Naive B cell (primary cell): ENCODE results near the gene ASTN2. TPM values are rescaled to one million over a fixed set of nuclear protein-coding genes. Genes with fewer than 3 reads are reported as not detected.

ENCODE experiments used
- ATAC-seq, 2 donors: fragments of 150-1000 bp; cut with Tn5 transposase; 2 replicates each; pipeline ENCODE4 v1.10.0; 2021; ENCODE audit warnings: low read depth in 2 of 2, mild to moderate bottlenecking in 2 of 2, moderate library complexity in 2 of 2
- DNase-seq: peaks from one replicate; pipeline ENCODE4 v3.0.0; 2022
- H3K27ac Mint-ChIP-seq, 6 donors: one replicate each; pipeline ENCODE4 v1.8.0; 2020 to 2022; ENCODE audit warnings: mild to moderate bottlenecking in 6 of 6, mixed read lengths in 6 of 6, moderate library complexity in 5 of 6, inconsistent platforms in 2 of 6
- H3K27me3 Mint-ChIP-seq, 3 donors: one replicate each; pipeline ENCODE4 v1.8.0; 2021 to 2022; ENCODE audit warnings: mixed read lengths in 3 of 3, mild to moderate bottlenecking in 1 of 3
- H3K36me3 Mint-ChIP-seq, 2 donors: one replicate each; pipeline ENCODE4 v1.8.0; 2020 to 2022; ENCODE audit warnings: mixed read lengths in 2 of 2, inconsistent platforms in 1 of 2, mild to moderate bottlenecking in 1 of 2
- H3K4me1 Mint-ChIP-seq, 3 donors: one replicate each; pipeline ENCODE4 v1.8.0; 2020 to 2022; ENCODE audit warnings: mixed read lengths in 3 of 3, inconsistent platforms in 1 of 3, mild to moderate bottlenecking in 1 of 3, moderate library complexity in 1 of 3
- H3K4me3 Mint-ChIP-seq, 8 donors: one replicate each; pipeline ENCODE4 v1.8.0; 2020 to 2022; ENCODE audit warnings: mild to moderate bottlenecking in 8 of 8, mixed read lengths in 8 of 8, moderate library complexity in 8 of 8, inconsistent platforms in 2 of 8
- H3K9me3 Mint-ChIP-seq, 7 donors: one replicate each; pipeline ENCODE4 v1.8.0; 2020 to 2022; ENCODE audit warnings: mixed read lengths in 7 of 7, mild to moderate bottlenecking in 5 of 7, inconsistent platforms in 2 of 7, moderate library complexity in 1 of 7
- polyA plus RNA-seq, 6 donors: library from polyadenylated mRNA; unstranded; fragments of 300-500 nt; fragmentation: Illumina TruSeq; gene quantifications; one replicate each; pipeline ENCODE4 v1.2.3, GENCODE V29; 2021; ENCODE audit warnings: low read depth in 6 of 6

The ASTN2 gene
- polyA plus RNA-seq, 6 donors from 2014 or later, result 0.89 to 2.5 (median 1.5) TPM; not detected in 1

DNA sequence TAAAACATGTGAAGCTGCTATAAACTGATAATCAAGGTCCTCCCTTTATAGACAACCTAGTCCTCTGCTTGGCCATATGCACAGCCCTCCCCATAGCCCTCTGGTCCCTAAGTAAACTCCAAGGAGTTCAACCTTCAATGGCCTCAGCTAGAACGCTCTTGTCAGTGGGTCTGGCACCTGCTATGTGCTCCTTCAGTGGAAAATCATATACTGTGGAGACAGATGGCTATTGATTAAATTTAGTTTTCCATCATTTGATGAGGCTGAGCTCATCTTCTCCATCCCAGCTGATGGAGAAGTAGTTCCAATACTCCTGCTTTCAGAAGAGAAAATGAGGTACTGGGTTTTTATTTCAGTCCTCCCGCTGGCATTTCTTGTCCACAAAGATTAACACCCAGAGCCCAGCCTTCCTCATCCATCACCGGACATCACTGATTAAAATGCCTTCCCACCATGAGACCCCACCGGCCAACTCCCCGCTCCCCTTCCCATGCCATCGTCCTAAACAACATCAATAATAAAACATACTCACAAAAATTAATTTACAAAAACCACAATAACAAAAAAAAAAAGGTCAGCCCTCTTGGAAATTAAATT is 593.1 kb downstream of the ASTN2 start:
- Mint-ChIP-seq H3K4me3 (no peak overlapping the region), H3K4me1 (no peaks in the 10 kb centered on the region), H3K9me3 (peaks cover 0 to 2% (median 0%) of the 10 kb centered on the region in 7 donors), H3K36me3 (no peaks in the 10 kb centered on the region), H3K27me3 (peaks cover 0 to 3% (median 0%) of the 10 kb centered on the region in 3 donors), H3K27ac (no peak overlapping the region)
- ATAC-seq (no peak), DNase-seq (no peak)

DNA sequence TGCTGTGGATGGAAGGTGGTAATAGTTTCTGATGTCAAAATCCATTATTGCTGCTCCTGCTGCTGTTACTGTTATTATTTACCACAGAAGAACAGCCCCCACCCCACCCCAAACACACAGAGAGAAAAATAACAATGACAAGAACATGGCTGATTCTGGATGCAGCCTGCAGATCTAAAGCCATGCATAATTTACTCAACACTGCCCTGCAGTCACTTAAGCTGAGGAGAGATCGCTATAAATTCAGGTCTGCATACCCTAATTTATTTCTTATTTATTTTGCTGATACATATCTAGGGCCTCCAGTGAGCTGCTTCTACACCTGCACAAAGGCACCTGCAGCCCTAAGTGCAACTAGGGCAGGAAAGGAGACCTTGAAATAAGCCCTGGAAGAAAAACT is 595.7 kb downstream of the ASTN2 start:
- no peaks in the 10 kb centered on the region for H3K36me3 Mint-ChIP-seq
- no peak overlapping the region for H3K4me3 Mint-ChIP-seq
- no peaks in the 10 kb centered on the region for H3K4me1 Mint-ChIP-seq
- DNase-seq (no peak), ATAC-seq (no peak)
- H3K27ac Mint-ChIP-seq, result no peak overlapping the region
- H3K9me3 Mint-ChIP-seq, result no peaks in the 10 kb centered on the region
- peaks cover 0 to 8% (median 0%) of the 10 kb centered on the region in 3 donors for H3K27me3 Mint-ChIP-seq

DNA sequence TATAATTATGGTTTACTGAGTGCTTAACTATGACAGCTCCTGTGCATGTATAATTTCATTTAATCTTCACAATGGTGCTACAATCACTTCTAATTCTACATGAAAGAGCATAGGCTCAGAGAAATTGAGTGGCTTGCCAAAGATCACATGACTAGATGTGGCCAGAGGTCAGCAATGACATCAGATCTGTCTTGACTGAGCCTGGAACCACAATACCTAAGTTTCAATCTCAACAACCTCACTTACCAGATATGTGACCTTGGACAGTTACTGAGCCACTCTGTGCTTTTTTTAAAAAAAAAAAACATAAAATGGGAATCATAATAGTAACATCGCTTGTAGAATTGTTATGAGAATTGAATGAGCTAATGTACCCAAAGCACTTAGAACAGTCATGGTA is 597.1 kb downstream of the ASTN2 start:
- Mint-ChIP-seq H3K4me1 (no peaks in the 10 kb centered on the region), H3K27ac (no peak overlapping the region), H3K4me3 (no peak overlapping the region), H3K9me3 (no peaks in the 10 kb centered on the region), H3K27me3 (peaks cover 0 to 7% (median under 1%) of the 10 kb centered on the region in 3 donors), H3K36me3 (no peaks in the 10 kb centered on the region)
- DNase-seq, result no peak
- no peak for ATAC-seq

- DNase-seq (no peak), ATAC-seq (no peak)
- H3K27ac Mint-ChIP-seq, result no peak overlapping the region
- H3K4me3 Mint-ChIP-seq, result no peak overlapping the region
- no peaks in the 10 kb centered on the region for H3K4me1 Mint-ChIP-seq
- H3K27me3 Mint-ChIP-seq, result peaks cover 0 to 11% (median 7%) of the 10 kb centered on the region in 3 donors
- H3K9me3 Mint-ChIP-seq, result peaks cover 0 to 4% (median 0%) of the 10 kb centered on the region in 7 donors
- H3K36me3 Mint-ChIP-seq, result no peaks in the 10 kb centered on the region
Observed at GRCh38 chr9:116816484-116816883, 598.4 kb downstream of the ASTN2 start.

DNA sequence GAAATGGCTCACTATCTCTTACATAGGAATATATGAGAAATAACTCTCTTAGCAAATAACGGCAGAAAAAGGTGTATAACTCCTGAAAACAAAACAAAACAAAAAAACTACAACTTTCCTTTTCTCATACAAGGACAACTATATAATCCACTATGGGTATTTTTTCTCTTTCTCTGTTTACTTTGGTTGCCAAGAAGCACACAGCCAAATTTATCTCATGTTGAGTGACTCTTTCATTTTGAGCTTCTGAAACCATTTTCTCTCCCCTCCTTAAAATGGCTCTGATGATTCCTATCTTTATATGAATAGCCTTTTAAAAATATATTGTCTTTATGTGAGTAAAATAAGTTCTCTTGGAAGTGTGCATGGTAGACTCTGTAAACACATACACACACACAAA is 599.0 kb downstream of the ASTN2 start:
- ATAC-seq, result no peak
- Mint-ChIP-seq H3K4me1 (no peaks in the 10 kb centered on the region), H3K4me3 (no peak overlapping the region), H3K27ac (no peak overlapping the region), H3K27me3 (peaks cover 0 to 11% (median 7%) of the 10 kb centered on the region in 3 donors), H3K9me3 (peaks cover 0 to 4% (median 0%) of the 10 kb centered on the region in 7 donors), H3K36me3 (no peaks in the 10 kb centered on the region)
- no peak for DNase-seq

DNA sequence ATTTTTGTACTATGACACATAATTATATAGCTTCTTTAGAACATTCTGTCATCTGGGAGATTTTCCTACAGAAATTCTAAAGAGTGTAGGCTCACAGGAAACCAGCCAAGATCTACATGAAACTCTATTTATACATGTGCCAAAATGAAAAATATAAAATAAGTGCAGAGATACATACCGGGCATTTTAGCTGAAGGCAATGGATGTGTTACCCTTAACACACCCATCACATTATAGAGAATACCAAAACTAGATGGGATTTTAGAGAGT is 601.9 kb downstream of the ASTN2 start:
- H3K4me1 Mint-ChIP-seq, result no peaks in the 10 kb centered on the region
- ATAC-seq (no peak), DNase-seq (no peak)
- H3K27ac Mint-ChIP-seq, result no peak overlapping the region
- peaks cover 0 to 11% (median 7%) of the 10 kb centered on the region in 3 donors for H3K27me3 Mint-ChIP-seq
- H3K4me3 Mint-ChIP-seq, result no peak overlapping the region
- H3K9me3 Mint-ChIP-seq, result peaks cover 0 to 4% (median 0%) of the 10 kb centered on the region in 7 donors
- H3K36me3 Mint-ChIP-seq, result no peaks in the 10 kb centered on the region

DNA sequence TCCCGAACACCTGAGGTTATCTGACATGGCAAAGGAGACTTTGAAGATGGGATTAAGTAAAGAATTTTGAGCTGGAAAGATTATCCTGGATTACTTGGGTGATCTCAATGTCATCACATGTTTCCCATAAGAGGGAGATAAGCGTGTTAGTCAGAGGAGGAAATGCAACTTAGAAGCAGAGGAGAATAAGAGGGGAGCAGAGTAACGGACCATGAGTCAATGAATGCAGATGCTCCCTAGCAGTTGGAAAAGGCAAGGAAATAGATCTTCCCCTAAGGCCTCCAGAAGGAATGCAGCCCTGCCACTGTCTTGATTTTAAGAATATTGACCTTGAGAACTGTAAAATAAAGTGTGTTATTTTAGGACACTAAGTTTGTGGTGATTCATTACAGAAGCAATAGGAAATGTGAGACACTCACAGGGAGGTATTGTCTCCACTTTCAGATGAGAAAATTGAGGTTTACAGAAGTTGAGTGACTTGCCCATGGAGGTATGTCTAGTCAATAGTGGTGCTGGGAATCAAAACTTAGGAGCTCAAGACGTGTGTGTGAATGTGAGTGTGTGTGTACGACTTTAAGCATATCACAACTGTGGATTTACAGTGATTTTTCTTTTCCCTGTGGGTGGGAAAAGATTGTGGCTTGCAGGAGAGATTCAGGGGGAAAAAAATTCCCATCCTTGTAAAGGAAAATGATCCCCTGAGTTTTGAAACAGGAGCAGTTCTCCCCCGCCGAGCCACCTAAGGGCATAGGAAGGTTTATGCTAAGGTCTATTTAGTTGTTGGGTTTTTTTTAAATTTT is 602.4 kb downstream of the ASTN2 start:
- H3K27ac Mint-ChIP-seq, result no peak overlapping the region
- H3K4me3 Mint-ChIP-seq, result no peak overlapping the region
- H3K4me1 Mint-ChIP-seq, result no peaks in the 10 kb centered on the region
- no peaks in the 10 kb centered on the region for H3K36me3 Mint-ChIP-seq
- ATAC-seq (no peak), DNase-seq (no peak)
- H3K27me3 Mint-ChIP-seq, result peaks cover 0 to 11% (median 7%) of the 10 kb centered on the region in 3 donors
- peaks cover 0 to 4% (median 0%) of the 10 kb centered on the region in 7 donors for H3K9me3 Mint-ChIP-seq

- ATAC-seq (no peak), DNase-seq (no peak)
- Mint-ChIP-seq H3K36me3 (no peaks in the 10 kb centered on the region), H3K4me3 (no peak overlapping the region), H3K4me1 (no peaks in the 10 kb centered on the region), H3K27me3 (peaks cover 0 to 11% (median 0%) of the 10 kb centered on the region in 3 donors), H3K9me3 (peaks cover 0 to 4% (median 0%) of the 10 kb centered on the region in 7 donors), H3K27ac (no peak overlapping the region)
Observed at GRCh38 chr9:116809656-116810055, 605.2 kb downstream of the ASTN2 start.

- no peak overlapping the region for H3K27ac Mint-ChIP-seq
- peaks cover 0 to 1% (median 0%) of the 10 kb centered on the region in 3 donors for H3K4me1 Mint-ChIP-seq
- DNase-seq (no peak), ATAC-seq (no peak)
- peaks cover 0 to 4% (median 0%) of the 10 kb centered on the region in 7 donors for H3K9me3 Mint-ChIP-seq
- no peak overlapping the region for H3K4me3 Mint-ChIP-seq
- no peaks in the 10 kb centered on the region for H3K27me3 Mint-ChIP-seq
- no peaks in the 10 kb centered on the region for H3K36me3 Mint-ChIP-seq
Observed at GRCh38 chr9:116806075-116806474, 608.8 kb downstream of the ASTN2 start.

DNA sequence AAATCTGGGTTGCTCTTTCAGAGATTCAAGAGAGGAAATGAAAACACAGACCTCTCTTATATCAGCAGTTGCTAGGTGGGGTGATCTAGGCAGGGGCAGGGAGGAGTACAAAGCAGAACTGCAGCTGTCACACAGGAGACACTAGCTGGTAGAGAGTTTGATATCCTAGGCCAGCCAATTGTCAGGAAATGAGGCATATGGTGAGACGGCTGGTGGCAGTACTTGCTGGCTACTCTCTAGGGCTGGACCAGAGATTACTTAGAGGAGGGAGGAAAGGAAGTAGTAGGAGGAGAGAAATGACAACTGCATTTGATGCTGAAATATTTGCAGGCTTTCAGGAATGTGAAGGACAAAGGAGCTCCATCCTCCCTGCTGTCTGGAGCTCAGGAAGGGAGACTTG is 614.0 kb downstream of the ASTN2 start:
- ATAC-seq, result peak in 1 of 2 donors; percentile 39
- no peak for DNase-seq
- peaks cover 0 to 6% (median 3%) of the 10 kb centered on the region in 3 donors for H3K4me1 Mint-ChIP-seq
- no peak overlapping the region for H3K27ac Mint-ChIP-seq
- peaks cover 0 to 8% (median 4%) of the 10 kb centered on the region in 3 donors for H3K27me3 Mint-ChIP-seq
- H3K9me3 Mint-ChIP-seq, result peaks cover 0 to 5% (median 0%) of the 10 kb centered on the region in 7 donors
- H3K36me3 Mint-ChIP-seq, result no peaks in the 10 kb centered on the region
- no peak overlapping the region for H3K4me3 Mint-ChIP-seq

DNA sequence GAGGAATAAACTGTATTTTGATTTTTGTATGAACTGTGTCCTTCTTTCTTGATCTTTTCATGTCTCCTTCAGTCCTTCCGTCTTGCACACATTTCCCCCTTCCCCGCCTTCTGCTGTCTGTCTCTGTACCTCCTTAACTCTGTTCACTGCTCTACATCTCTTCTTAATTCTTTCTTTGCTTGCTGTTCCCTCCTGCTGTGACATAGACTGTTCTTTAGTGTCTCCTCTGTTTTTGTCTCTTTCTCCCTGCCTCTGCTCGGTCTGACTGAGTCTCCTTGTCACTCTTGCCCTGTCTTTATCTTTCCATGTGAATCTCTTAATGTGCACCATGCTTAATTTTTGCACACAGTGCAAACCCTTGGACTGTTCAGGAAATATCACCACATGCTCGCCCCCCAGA is 614.8 kb downstream of the ASTN2 start:
- H3K27ac Mint-ChIP-seq, result no peak overlapping the region
- peaks cover 0 to 8% (median 4%) of the 10 kb centered on the region in 3 donors for H3K27me3 Mint-ChIP-seq
- peaks cover 0 to 5% (median 0%) of the 10 kb centered on the region in 7 donors for H3K9me3 Mint-ChIP-seq
- DNase-seq, result no peak
- no peak overlapping the region for H3K4me3 Mint-ChIP-seq
- no peak for ATAC-seq
- H3K36me3 Mint-ChIP-seq, result no peaks in the 10 kb centered on the region
- H3K4me1 Mint-ChIP-seq, result peaks cover 0 to 6% (median 3%) of the 10 kb centered on the region in 3 donors

- peaks cover 0 to 7% (median 6%) of the 10 kb centered on the region in 3 donors for H3K4me1 Mint-ChIP-seq
- H3K4me3 Mint-ChIP-seq, result no peak overlapping the region
- H3K27me3 Mint-ChIP-seq, result peaks cover 0 to 8% (median 7%) of the 10 kb centered on the region in 3 donors
- no peak overlapping the region for H3K27ac Mint-ChIP-seq
- no peak for DNase-seq
- no peaks in the 10 kb centered on the region for H3K36me3 Mint-ChIP-seq
- no peak for ATAC-seq
- H3K9me3 Mint-ChIP-seq, result peaks cover 0 to 9% (median 0%) of the 10 kb centered on the region in 7 donors
Observed at GRCh38 chr9:116798521-116798920, 616.3 kb downstream of the ASTN2 start.

- Mint-ChIP-seq H3K27ac (no peak overlapping the region), H3K9me3 (peaks cover 0 to 9% (median 0%) of the 10 kb centered on the region in 7 donors)
Observed at GRCh38 chr9:116797276-116797675, 617.6 kb downstream of the ASTN2 start.

GRCh38 chr9:116796669-116797068 is 618.2 kb downstream of the ASTN2 start:
- DNase-seq (no peak), ATAC-seq (no peak)
- H3K4me1 Mint-ChIP-seq, result peaks cover 0 to 7% (median 6%) of the 10 kb centered on the region in 3 donors
- no peaks in the 10 kb centered on the region for H3K36me3 Mint-ChIP-seq
- H3K27ac Mint-ChIP-seq, result no peak overlapping the region
- no peak overlapping the region for H3K4me3 Mint-ChIP-seq
- peaks cover 0 to 8% (median 7%) of the 10 kb centered on the region in 3 donors for H3K27me3 Mint-ChIP-seq
- peaks cover 0 to 9% (median 0%) of the 10 kb centered on the region in 7 donors for H3K9me3 Mint-ChIP-seq

More at GRCh38 chr9:116797276-116797675, 617.6 kb downstream of the ASTN2 start:
- DNase-seq (no peak), ATAC-seq (no peak)
- no peaks in the 10 kb centered on the region for H3K36me3 Mint-ChIP-seq
- H3K27me3 Mint-ChIP-seq, result peaks cover 0 to 8% (median 7%) of the 10 kb centered on the region in 3 donors
- no peak overlapping the region for H3K4me3 Mint-ChIP-seq
- H3K4me1 Mint-ChIP-seq, result peaks cover 0 to 7% (median 6%) of the 10 kb centered on the region in 3 donors
